ENCODE data around the gene ADARB1. TPM values are rescaled to one million over a fixed set of nuclear protein-coding genes. Genes with fewer than 3 reads are reported as not detected.
A peak's percentile ranks its signal among the peaks of the same experiment; 100 is the strongest.

ADARB1 gene
- total RNA-seq, 2 donors from 2014 or later = 72.4 to 85.6 TPM

- no peak for DNase-seq (ENCODE audit: low spot score)
- intact Hi-C loops (cut with DNase I) = no loop called here
Measured at GRCh38 chr21:45256912-45257672, 182.7 kb downstream of the ADARB1 start.

GRCh38 chr21:45257673-45258341 is 183.4 kb downstream of the ADARB1 start:
- intact Hi-C loops (cut with DNase I) = no loop called here
- peak; percentile 78 for DNase-seq (ENCODE audit: low spot score)

GRCh38 chr21:45258466-45258865 is 184.1 kb downstream of the ADARB1 start:
- intact Hi-C loops (cut with DNase I) = no loop called here
- DNase-seq (ENCODE audit: low spot score) = peak; percentile 78

GRCh38 chr21:45259206-45259840 is 184.9 kb downstream of the ADARB1 start:
- no peak for DNase-seq (ENCODE audit: low spot score)
- intact Hi-C loops (cut with DNase I) = no loop called here

- intact Hi-C loops (cut with DNase I) = no loop called here
- no peak for DNase-seq (ENCODE audit: low spot score)
Measured at GRCh38 chr21:45260191-45260825, 185.9 kb downstream of the ADARB1 start.

GRCh38 chr21:45261093-45261492 is 186.7 kb downstream of the ADARB1 start:
- DNase-seq (ENCODE audit: low spot score) = no peak

GRCh38 chr21:45262041-45262581 is 187.7 kb downstream of the ADARB1 start:
- intact Hi-C loops (cut with DNase I) = no loop called here
- no peak for DNase-seq (ENCODE audit: low spot score)

More at GRCh38 chr21:45261093-45261492, 186.7 kb downstream of the ADARB1 start:
- intact Hi-C loops (cut with DNase I) = no loop called here

- no peak for DNase-seq (ENCODE audit: low spot score)
- intact Hi-C loops (cut with DNase I) = no loop called here
Measured at GRCh38 chr21:45262616-45263015, 188.2 kb downstream of the ADARB1 start.

- intact Hi-C loops (cut with DNase I) = no loop called here
- no peak for DNase-seq (ENCODE audit: low spot score)
Measured at GRCh38 chr21:45263534-45263933, 189.2 kb downstream of the ADARB1 start.

- intact Hi-C loops (cut with DNase I) = no loop called here
Measured at GRCh38 chr21:45264146-45264911, 189.9 kb downstream of the ADARB1 start.

GRCh38 chr21:45264912-45265515 is 190.6 kb downstream of the ADARB1 start:
- peak; percentile 80 for DNase-seq (ENCODE audit: low spot score)
- intact Hi-C loops (cut with DNase I) = no loop called here

More at GRCh38 chr21:45264146-45264911, 189.9 kb downstream of the ADARB1 start:
- no peak for DNase-seq (ENCODE audit: low spot score)

GRCh38 chr21:45265721-45266517 is 191.5 kb downstream of the ADARB1 start:
- intact Hi-C loops (cut with DNase I) = no loop called here
- DNase-seq (ENCODE audit: low spot score) = peak; percentile 70

- peak; percentile 71 for DNase-seq (ENCODE audit: low spot score)
- intact Hi-C loops (cut with DNase I) = no loop called here
Measured at GRCh38 chr21:45266518-45267389, 192.4 kb downstream of the ADARB1 start.

GRCh38 chr21:45267390-45267760 is 193.0 kb downstream of the ADARB1 start:
- peak; percentile 63 for DNase-seq (ENCODE audit: low spot score)
- intact Hi-C loops (cut with DNase I) = no loop called here

- DNase-seq (ENCODE audit: low spot score) = peak; percentile 72
Measured at GRCh38 chr21:45269861-45270260, 195.5 kb downstream of the ADARB1 start.

GRCh38 chr21:45270306-45270821 is 196.0 kb downstream of the ADARB1 start:
- intact Hi-C loops (cut with DNase I) = loop anchor here in 1 of 2 donors (10.0 kb wide), 1 partner anchor 106 kb away; no protein-coding TSS in a partner anchor
- DNase-seq (ENCODE audit: low spot score) = peak; percentile 67

More at GRCh38 chr21:45269861-45270260, 195.5 kb downstream of the ADARB1 start:
- intact Hi-C loops (cut with DNase I) = loop anchor here in 1 of 2 donors (10.0 kb wide), 1 partner anchor 105 kb away; no protein-coding TSS in a partner anchor

Measured in posterior vena cava (tissue), 2 donors.